Sigmoid colon (tissue), 4 donors: ENCODE results near the gene LCN2.

ENCODE experiments used
- EP300 ChIP-seq, 4 donors: sonication (generic); formaldehyde crosslinking; IDR thresholded peaks; one replicate each; pipeline ENCODE4 v1.6.1; 2017; ENCODE audit warnings: antibody characterized with exemption in 4 of 4
- POLR2A ChIP-seq, 2 donors: fragments of 450-650 bp; IDR thresholded peaks; one replicate each; pipeline ENCODE4 v1.6.1; 2016; ENCODE audit warnings: antibody characterized with exemption in 2 of 2, mild to moderate bottlenecking in 2 of 2, moderate library complexity in 2 of 2
- POLR2AphosphoS5 ChIP-seq, 4 donors: sonication (generic); formaldehyde crosslinking; IDR thresholded peaks; one replicate each; pipeline ENCODE4 v1.6.1; 2017; ENCODE audit warnings: antibody characterized with exemption in 4 of 4
- TF ChIP-seq, protein P1 (sequence below), 4 experiments: fragments of 450-650 bp in 3 of 4; fragments of 200-600 bp in 1 of 4; IDR thresholded peaks; one replicate each; pipeline ENCODE4 v1.5.1; 2016 to 2019; ENCODE audit warnings: antibody characterized with exemption in 4 of 4, mild to moderate bottlenecking in 3 of 4, moderate library complexity in 2 of 4

GRCh38 chr9:128168731-128169308 lies 19.6 kb downstream of the LCN2 start:
- TF ChIP-seq POLR2A (IDR thresholded peaks at IDR 0.05) (no peak), POLR2AphosphoS5 (IDR thresholded peaks at IDR 0.05) (no peak), EP300 (IDR thresholded peaks at IDR 0.05) (no peak)
- TF ChIP-seq, protein P1, sequence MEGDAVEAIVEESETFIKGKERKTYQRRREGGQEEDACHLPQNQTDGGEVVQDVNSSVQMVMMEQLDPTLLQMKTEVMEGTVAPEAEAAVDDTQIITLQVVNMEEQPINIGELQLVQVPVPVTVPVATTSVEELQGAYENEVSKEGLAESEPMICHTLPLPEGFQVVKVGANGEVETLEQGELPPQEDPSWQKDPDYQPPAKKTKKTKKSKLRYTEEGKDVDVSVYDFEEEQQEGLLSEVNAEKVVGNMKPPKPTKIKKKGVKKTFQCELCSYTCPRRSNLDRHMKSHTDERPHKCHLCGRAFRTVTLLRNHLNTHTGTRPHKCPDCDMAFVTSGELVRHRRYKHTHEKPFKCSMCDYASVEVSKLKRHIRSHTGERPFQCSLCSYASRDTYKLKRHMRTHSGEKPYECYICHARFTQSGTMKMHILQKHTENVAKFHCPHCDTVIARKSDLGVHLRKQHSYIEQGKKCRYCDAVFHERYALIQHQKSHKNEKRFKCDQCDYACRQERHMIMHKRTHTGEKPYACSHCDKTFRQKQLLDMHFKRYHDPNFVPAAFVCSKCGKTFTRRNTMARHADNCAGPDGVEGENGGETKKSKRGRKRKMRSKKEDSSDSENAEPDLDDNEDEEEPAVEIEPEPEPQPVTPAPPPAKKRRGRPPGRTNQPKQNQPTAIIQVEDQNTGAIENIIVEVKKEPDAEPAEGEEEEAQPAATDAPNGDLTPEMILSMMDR (IDR thresholded peaks at IDR 0.05), result no peak
